GM18502 (cell line): ENCODE data around the gene NPM3.

ENCODE experiments used
- ATAC-seq: cut with Tn5 transposase; IDR thresholded peaks from one replicate; pipeline ENCODE4 v1.9.1; 2021; ENCODE audit warnings: mild to moderate bottlenecking; ENCODE audit not compliant: unreplicated experiment, poor library complexity

NPM3 gene

GRCh38 chr10:101776161-101776817, 7.0 kb downstream of the NPM3 start:
- ATAC-seq: no peak

GRCh38 chr10:101775273-101776160, 7.7 kb downstream of the NPM3 start, which contains the start of gene FGF8:
FGF8 (minus strand) TSS chr10:101776114; CDS start chr10:101775900, 214 bp downstream.
- ATAC-seq: no peak

DNA sequence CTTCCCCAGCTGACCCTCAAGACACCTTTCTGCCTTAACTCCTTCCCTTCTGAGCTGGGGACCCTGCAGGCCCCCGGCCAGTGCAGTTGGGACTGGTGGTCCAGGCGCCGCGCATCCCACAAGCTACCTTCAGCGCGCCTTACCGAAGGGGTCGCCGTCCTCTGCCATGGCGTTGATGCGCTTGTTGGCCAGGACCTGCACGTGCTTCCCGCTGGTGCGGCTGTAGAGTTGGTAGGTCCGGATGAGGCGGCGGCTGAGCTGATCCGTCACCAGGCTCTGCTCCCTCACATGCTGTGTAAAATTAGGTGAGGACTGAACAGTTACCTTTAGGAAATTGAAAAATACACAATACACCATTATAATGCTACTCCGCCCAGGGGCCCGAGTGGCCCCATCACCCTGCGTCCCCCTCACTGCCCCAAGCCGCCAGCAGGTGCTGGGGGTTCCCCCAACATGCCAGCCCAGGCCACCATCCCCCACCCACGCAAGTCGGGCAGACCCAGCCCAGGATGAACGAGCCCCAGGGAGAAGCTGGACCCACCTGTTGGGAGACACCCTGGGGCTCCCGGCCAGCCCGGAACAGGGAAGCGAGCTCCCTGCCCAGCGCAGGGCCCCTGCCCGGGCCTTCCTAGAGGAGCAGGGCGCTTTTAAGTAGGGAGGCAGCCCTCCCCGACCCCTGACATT, 8.5 kb downstream of the NPM3 start:
- ATAC-seq: no peak

- ATAC-seq: no peak
Observed at GRCh38 chr10:101773923-101774588, 9.2 kb downstream of the NPM3 start.

GRCh38 chr10:101772895-101773761, 10.1 kb downstream of the NPM3 start:
- no peak for ATAC-seq

- no peak for ATAC-seq
Observed at GRCh38 chr10:101772017-101772894, 11.0 kb downstream of the NPM3 start.

DNA sequence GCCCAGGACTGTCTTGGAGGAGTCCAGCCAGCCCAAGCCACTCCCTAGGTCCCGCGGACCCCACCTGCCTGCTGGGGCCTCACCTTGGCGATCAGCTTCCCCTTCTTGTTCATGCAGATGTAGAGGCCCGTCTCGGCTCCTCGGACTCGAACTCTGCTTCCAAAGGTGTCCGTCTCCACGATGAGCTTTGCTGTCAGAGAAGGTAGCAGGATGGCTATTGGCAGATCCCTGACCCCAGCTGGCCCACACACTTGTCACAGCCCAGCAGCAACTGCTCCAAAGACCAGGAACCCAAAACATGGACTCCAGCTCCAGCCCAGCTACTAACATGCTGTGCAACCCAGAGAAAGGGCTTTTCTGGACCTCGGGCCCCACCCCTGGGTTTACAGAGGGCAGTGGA, 11.9 kb downstream of the NPM3 start:
- ATAC-seq: no peak

- ATAC-seq: no peak
Observed at GRCh38 chr10:101770331-101771215, 12.7 kb downstream of the NPM3 start.

DNA sequence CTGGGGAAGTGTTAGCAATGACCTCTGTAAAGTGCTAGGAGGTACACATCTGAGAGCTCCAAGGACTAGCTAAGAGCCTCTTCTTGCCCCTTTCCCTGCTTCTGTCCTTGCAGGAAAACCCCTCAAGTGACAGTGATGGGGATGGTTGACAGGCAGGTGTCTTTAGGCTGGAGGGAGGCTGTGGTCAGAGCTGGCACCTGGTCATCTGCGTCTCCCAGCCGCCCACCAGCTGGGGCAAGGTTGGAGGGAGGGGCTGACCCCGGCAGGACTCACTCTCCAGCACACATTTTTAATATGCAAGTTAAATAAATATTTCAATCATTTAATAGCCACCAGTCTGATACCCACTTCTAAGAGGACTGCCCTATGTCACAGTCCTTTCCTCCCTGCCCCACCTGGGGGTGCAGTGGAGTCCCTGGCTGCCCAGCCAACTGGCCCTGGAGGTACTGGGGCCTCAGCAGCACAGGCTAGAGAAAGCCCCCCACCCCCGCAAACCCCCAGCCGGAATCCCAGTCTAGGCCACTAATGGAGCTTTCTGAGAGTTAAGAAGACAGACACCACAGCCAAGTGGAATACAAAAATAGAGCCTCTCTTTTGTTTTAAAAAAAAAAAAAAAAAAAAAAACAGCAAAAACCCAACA, 13.6 kb downstream of the NPM3 start:
- ATAC-seq: no peak

DNA sequence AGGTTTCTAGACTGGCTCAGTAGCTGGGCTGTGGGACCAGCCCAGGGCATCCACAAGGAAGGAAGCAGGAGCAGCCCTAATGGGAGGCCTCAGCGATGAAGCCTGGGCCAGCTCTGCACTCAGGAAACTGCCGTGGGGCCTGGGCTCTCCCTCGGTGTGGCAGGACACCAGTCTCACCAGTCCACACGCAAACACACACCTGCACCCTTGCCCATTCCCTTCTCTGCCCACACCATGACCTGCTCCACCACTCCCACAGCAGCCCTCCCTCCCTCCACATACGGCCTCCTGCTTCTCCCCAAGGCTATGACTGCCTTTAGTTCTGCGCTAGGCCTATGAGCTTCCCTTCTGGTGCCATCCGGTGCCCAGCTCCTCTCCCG, 14.5 kb downstream of the NPM3 start:
- no peak for ATAC-seq

- no peak for ATAC-seq
Observed at GRCh38 chr10:101767966-101768790, 15.1 kb downstream of the NPM3 start.

GRCh38 chr10:101767600-101767945, 15.7 kb downstream of the NPM3 start:
- ATAC-seq: no peak

DNA sequence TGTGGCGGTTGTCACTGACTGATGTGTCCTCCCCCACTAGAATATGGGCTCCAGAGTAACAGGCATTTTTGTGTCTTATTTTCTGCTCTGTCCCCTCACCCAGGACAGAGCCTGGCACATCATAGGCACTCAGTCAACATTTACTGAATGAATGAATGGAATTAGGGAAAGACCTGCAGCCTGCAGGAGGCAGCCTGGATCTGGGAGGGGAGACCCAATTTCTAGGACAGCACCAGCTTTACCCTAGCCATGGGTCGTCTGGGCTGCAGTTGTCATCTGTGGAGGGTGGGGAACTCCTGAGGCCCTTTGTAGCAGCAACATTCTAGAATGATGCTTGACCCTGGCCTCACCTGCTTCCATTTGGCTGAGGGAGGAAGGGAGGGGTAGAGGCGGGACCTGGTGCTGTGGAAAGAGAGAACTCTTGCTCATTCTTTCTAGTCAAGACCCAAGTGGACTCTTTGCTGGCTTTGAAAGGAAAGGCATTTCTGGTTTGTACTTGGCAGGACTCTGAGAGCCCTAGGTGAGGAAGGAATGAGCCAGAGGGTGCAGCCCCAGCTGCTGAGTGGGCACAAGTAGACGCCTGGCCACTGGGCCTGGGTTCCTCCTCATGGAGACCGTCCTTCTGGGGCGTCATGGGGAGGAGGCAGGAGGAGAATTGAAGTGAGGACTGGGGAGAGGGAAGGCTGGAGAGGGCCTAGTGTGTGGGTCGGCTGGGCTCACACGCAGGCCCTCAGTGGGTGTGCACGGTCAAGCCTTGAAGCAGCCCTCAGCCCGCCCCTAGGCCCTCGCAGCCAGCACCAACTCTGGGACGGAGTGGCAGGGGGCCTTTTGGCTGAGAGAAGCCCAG, 16.3 kb downstream of the NPM3 start:
- no peak for ATAC-seq

GRCh38 chr10:101766306-101766705, 16.9 kb downstream of the NPM3 start:
- no peak for ATAC-seq

- no peak for ATAC-seq
Observed at GRCh38 chr10:101763141-101763846, 20.0 kb downstream of the NPM3 start.
